ENCODE data around the gene SAPCD2.
"Not testable (repeated sequence)": the region's sequence is repeated elsewhere in the genome, so short reads cannot be mapped to it uniquely, and the experiment has no call there.

SAPCD2 gene

DNA sequence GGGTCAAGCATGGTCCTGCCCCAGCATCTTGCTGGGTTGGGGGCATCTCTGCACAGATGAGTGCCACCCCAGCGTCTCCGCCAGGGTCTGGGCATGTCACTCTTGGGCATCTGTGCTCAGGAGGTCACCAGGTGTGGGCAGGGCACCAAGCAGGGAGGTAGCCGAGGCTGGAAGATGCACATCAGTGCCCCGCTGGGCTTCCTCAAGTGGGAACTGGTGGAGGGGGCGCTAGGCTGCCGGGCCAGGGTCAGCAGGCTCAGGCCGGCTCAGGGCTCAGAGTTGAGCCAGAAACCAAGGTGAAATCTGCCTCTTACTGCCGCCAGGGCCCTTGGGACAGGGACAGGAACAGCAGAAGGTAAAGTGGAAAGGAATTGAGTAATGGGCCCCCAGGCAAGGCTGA lies 34.4 kb downstream of the SAPCD2 start:
- TF ChIP-seq, protein P1, sequence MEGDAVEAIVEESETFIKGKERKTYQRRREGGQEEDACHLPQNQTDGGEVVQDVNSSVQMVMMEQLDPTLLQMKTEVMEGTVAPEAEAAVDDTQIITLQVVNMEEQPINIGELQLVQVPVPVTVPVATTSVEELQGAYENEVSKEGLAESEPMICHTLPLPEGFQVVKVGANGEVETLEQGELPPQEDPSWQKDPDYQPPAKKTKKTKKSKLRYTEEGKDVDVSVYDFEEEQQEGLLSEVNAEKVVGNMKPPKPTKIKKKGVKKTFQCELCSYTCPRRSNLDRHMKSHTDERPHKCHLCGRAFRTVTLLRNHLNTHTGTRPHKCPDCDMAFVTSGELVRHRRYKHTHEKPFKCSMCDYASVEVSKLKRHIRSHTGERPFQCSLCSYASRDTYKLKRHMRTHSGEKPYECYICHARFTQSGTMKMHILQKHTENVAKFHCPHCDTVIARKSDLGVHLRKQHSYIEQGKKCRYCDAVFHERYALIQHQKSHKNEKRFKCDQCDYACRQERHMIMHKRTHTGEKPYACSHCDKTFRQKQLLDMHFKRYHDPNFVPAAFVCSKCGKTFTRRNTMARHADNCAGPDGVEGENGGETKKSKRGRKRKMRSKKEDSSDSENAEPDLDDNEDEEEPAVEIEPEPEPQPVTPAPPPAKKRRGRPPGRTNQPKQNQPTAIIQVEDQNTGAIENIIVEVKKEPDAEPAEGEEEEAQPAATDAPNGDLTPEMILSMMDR (IDR thresholded peaks at IDR 0.05; ENCODE audit: insufficient read depth, low read length, missing control alignments) = no peak
- POLR2A ChIA-PET = interaction anchor here (1.1 to 2.2 kb wide), 3 partner anchors 11 to 189 kb away, joined by 3 to 13 read pairs (median 3); no protein-coding TSS in a partner anchor
- DNase-seq (ENCODE audit: low read depth, low spot score) = no peak
- H3K4me3 ChIP-seq (ENCODE audit: low read depth, low read length) = no peak overlapping the region
- CTCF ChIA-PET = interaction anchor here (0.6 to 14.2 kb wide), 32 partner anchors 8 to 257 kb away, joined by 3 to 310 read pairs (median 4); partner anchors contain the start of genes AJM1, C8G, ENTPD2 and FBXW5

GRCh38 chr9:137035507-137035834 lies 34.9 kb downstream of the SAPCD2 start:
- H3K4me3 ChIP-seq (ENCODE audit: low read depth, low read length) = no peak overlapping the region
- TF ChIP-seq, protein P1 (IDR thresholded peaks at IDR 0.05; ENCODE audit: insufficient read depth, low read length, missing control alignments) = no peak
- ChIA-PET CTCF (interaction anchor here (0.6 to 14.2 kb wide), 42 partner anchors 9 to 248 kb away, joined by 3 to 310 read pairs (median 4); partner anchors contain the start of genes AJM1, C8G, CCDC183 and ENTPD2), POLR2A (interaction anchor here (0.6 to 2.2 kb wide), 6 partner anchors 11 to 189 kb away, joined by 3 to 13 read pairs (median 3); partner anchors contain the start of gene MAN1B1)
- DNase-seq (ENCODE audit: low read depth, low spot score) = no peak

DNA sequence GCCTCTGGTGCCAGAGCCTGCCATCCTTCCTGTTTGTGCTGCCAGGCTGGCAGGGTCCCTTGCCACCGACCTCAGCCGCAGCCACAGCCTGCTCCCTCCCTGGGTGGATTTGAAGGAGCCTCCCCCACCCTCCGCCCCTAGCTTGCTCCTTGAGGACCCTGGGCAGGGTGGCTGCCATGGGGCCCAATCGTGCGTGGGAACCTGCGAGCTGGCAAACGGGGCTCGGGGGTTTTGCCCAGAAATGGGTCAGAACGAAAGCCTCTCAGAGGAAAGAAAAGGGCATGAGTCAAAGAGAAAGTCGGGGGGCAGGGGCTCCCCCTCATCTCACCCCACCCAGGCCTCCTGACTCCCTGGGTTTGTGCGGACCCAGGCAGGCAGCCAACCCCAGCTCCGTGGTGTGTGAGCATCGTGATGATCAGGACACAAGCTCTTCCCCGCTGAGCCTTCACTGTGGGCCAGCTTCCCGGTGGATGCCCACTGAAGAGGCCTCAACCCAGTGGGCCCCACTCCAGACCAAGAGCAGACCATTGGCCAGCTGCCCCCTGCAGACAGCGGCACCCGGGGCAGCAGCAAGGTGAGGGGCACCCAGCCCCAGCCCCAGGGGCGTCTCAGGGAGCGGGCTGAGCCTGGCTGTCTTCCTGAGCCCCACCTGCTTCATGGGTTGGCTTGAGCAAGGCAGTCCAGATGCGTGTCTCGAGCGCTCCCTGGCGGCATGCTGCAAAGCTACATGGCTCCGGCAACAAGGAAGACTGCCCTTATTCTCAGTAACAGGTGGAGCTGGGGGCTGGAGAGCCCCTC lies 35.4 kb downstream of the SAPCD2 start:
- TF ChIP-seq, protein P1 (IDR thresholded peaks at IDR 0.05; ENCODE audit: insufficient read depth, low read length, missing control alignments) = peak; percentile 96
- H3K4me3 ChIP-seq (ENCODE audit: low read depth, low read length) = no peak overlapping the region
- ChIA-PET CTCF (interaction anchor here (0.6 to 14.2 kb wide), 48 partner anchors 9 to 262 kb away, joined by 3 to 310 read pairs (median 4); partner anchors contain the start of genes AJM1, C8G, CCDC183 and ENTPD2), POLR2A (interaction anchor here (0.6 to 2.2 kb wide), 7 partner anchors 12 to 188 kb away, joined by 3 to 13 read pairs (median 3); partner anchors contain the start of gene MAN1B1)
- peak; percentile 31 for DNase-seq (ENCODE audit: low read depth, low spot score)

- TF ChIP-seq, protein P1 (IDR thresholded peaks at IDR 0.05; ENCODE audit: insufficient read depth, low read length, missing control alignments) = no peak
- H3K4me3 ChIP-seq (ENCODE audit: low read depth, low read length) = no peak overlapping the region
- ChIA-PET POLR2A (interaction anchor here (0.6 to 2.2 kb wide), 2 partner anchors 86 to 96 kb away, joined by 4 to 13 read pairs; no protein-coding TSS in a partner anchor), CTCF (interaction anchor here (0.8 to 14.2 kb wide), 27 partner anchors 10 to 262 kb away, joined by 3 to 310 read pairs (median 5); partner anchors contain the start of genes AJM1, C8G, CCDC183 and ENTPD2)
- no peak for DNase-seq (ENCODE audit: low read depth, low spot score)
Observed at GRCh38 chr9:137034039-137034708, 36.2 kb downstream of the SAPCD2 start.

DNA sequence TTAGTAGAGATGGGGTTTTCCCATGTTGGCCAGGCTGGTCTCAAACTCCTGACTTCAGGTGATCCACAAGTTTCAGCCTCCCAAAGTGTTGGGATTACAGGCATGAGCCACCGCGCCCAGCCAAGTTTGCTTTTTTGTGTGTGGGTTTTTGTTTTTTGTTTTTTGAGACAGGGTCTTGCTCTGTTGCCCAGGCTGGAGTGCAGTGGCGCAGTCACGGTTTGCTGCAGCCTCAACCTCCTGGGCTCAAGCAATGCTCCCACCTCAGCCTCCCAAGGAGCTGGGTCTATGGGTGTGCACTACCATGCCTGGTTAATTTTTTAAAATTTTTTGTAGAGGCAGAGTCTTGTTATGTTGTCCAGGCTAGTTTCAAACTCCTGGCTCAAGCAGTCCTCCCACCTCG lies 36.9 kb downstream of the SAPCD2 start:
- H3K4me3 ChIP-seq (ENCODE audit: low read depth, low read length); POLR2A ChIA-PET; DNase-seq (ENCODE audit: low read depth, low spot score): not testable (repeated sequence)
- CTCF ChIA-PET = interaction anchor here (0.8 to 14.2 kb wide), 5 partner anchors 11 to 246 kb away, joined by 4 to 310 read pairs (median 101); partner anchors contain the start of genes C8G, ENTPD2, FBXW5 and NPDC1

GRCh38 chr9:137032858-137033257 lies 37.5 kb downstream of the SAPCD2 start:
- DNase-seq (ENCODE audit: low read depth, low spot score) = no peak
- ChIA-PET CTCF (interaction anchor here (0.8 to 14.2 kb wide), 4 partner anchors 14 to 245 kb away, joined by 4 to 310 read pairs (median 22); partner anchors contain the start of genes ENTPD2, NPDC1 and SAPCD2), POLR2A (no interaction called here)
- TF ChIP-seq, protein P1 (IDR thresholded peaks at IDR 0.05; ENCODE audit: insufficient read depth, low read length, missing control alignments) = no peak
- no peak overlapping the region for H3K4me3 ChIP-seq (ENCODE audit: low read depth, low read length)

Measured in AG04449 (cell line).